ENCODE measurements around the gene RNF150.

RNF150 gene

DNA sequence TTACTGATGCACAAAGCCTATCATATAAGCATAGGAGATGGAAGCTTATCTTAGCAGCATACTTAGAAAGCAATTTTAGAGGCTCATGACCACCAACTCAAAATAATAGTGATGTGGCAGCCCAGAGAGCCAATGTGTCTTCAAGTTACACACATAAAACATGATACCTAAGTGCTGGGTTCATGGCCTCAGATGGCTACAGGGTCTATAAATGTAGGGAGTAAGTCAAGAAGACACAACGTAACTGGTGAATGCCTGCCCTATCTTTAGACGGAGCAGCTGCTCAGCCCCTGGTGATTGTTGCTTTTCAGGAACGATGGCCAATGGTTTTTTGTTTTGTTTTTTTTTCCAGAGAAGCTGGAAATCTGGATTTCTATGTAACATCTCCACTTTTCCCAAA lies 42.8 kb downstream of the RNF150 start:
- Histone ChIP-seq H3K4me3 (replicated peaks; ENCODE audit: insufficient read depth, low read length) (no peak overlapping the region), H3K27ac (replicated peaks) (no peak overlapping the region), H3K27me3 (ENCODE audit: insufficient read depth, poor library complexity, severe bottlenecking) (no peaks in the 10 kb centered on the region)
- TF ChIP-seq, protein P1, sequence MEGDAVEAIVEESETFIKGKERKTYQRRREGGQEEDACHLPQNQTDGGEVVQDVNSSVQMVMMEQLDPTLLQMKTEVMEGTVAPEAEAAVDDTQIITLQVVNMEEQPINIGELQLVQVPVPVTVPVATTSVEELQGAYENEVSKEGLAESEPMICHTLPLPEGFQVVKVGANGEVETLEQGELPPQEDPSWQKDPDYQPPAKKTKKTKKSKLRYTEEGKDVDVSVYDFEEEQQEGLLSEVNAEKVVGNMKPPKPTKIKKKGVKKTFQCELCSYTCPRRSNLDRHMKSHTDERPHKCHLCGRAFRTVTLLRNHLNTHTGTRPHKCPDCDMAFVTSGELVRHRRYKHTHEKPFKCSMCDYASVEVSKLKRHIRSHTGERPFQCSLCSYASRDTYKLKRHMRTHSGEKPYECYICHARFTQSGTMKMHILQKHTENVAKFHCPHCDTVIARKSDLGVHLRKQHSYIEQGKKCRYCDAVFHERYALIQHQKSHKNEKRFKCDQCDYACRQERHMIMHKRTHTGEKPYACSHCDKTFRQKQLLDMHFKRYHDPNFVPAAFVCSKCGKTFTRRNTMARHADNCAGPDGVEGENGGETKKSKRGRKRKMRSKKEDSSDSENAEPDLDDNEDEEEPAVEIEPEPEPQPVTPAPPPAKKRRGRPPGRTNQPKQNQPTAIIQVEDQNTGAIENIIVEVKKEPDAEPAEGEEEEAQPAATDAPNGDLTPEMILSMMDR (IDR thresholded peaks at IDR 0.05; ENCODE audit: insufficient read depth, low read length): no peak
- TF ChIP-seq SPI1 (IDR thresholded peaks at IDR 0.05; ENCODE audit: borderline replicate concordance, low read depth) (no peak), GABPA (IDR thresholded peaks at IDR 0.05; ENCODE audit: low read depth) (no peak)
- no peak for DNase-seq (ENCODE audit: low read depth in 1 of 2, low spot score in 1 of 2)

DNA sequence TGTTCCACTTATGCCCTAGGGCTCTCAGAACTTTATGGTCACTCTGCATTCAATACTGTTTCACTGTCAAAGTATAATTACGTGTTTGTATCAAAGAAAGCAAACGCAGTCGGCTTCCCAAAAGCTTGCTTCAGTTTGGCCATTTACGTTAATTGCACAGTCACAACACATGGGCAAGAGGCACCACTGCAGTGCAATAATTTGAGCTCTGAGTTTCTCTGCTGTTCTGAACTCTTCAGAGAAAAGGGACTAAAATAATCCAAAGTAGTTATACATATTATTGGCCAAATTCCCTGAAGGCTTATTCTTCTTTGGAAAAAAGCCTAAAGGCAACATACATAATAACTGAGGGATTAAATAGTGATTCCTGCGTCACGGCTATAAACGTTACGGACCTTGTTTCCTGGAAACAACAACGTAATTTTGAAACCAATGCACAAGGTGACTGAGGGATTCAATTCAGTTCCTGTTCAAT lies 51.3 kb downstream of the RNF150 start:
- no peak for DNase-seq (ENCODE audit: low read depth in 1 of 2, low spot score in 1 of 2)
- H3K27me3 ChIP-seq (ENCODE audit: insufficient read depth, poor library complexity, severe bottlenecking): no peaks in the 10 kb centered on the region
- TF ChIP-seq, protein P1 (IDR thresholded peaks at IDR 0.05; ENCODE audit: insufficient read depth, low read length): no peak
- TF ChIP-seq POLR2AphosphoS5 (IDR thresholded peaks at IDR 0.05; ENCODE audit: low read depth) (no peak), SPI1 (IDR thresholded peaks at IDR 0.05; ENCODE audit: borderline replicate concordance, low read depth) (no peak), GABPA (IDR thresholded peaks at IDR 0.05; ENCODE audit: low read depth) (no peak)
- TF ChIP-seq, protein P2, sequence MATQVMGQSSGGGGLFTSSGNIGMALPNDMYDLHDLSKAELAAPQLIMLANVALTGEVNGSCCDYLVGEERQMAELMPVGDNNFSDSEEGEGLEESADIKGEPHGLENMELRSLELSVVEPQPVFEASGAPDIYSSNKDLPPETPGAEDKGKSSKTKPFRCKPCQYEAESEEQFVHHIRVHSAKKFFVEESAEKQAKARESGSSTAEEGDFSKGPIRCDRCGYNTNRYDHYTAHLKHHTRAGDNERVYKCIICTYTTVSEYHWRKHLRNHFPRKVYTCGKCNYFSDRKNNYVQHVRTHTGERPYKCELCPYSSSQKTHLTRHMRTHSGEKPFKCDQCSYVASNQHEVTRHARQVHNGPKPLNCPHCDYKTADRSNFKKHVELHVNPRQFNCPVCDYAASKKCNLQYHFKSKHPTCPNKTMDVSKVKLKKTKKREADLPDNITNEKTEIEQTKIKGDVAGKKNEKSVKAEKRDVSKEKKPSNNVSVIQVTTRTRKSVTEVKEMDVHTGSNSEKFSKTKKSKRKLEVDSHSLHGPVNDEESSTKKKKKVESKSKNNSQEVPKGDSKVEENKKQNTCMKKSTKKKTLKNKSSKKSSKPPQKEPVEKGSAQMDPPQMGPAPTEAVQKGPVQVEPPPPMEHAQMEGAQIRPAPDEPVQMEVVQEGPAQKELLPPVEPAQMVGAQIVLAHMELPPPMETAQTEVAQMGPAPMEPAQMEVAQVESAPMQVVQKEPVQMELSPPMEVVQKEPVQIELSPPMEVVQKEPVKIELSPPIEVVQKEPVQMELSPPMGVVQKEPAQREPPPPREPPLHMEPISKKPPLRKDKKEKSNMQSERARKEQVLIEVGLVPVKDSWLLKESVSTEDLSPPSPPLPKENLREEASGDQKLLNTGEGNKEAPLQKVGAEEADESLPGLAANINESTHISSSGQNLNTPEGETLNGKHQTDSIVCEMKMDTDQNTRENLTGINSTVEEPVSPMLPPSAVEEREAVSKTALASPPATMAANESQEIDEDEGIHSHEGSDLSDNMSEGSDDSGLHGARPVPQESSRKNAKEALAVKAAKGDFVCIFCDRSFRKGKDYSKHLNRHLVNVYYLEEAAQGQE (IDR thresholded peaks at IDR 0.05; ENCODE audit: insufficient replicate concordance, low read depth): no peak
- no peak overlapping the region for H3K27ac ChIP-seq (replicated peaks)
- no peak overlapping the region for H3K4me3 ChIP-seq (replicated peaks; ENCODE audit: insufficient read depth, low read length)

DNA sequence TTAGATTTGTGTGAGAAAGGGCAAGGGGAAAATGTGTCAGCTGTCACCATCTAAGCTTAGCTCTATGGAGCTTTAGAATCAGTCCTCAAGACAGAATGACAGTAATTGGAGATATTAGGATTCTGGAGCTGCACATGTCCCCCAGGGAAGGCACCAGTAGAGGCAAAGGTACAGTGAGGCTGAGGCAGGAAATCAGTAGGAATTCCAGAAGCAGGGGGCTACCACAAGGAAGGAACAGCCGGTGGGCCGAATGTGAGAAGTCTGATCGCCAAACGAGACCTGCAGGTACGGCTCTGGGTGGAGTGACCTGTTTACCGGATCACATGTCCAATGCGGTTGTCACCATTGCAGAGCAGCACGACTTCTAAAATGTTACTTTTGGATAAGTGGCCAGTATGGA lies 52.6 kb downstream of the RNF150 start:
- no peak overlapping the region for H3K4me3 ChIP-seq (replicated peaks; ENCODE audit: insufficient read depth, low read length)
- TF ChIP-seq, protein P2 (IDR thresholded peaks at IDR 0.05; ENCODE audit: insufficient replicate concordance, low read depth): no peak
- TF ChIP-seq, protein P1 (IDR thresholded peaks at IDR 0.05; ENCODE audit: insufficient read depth, low read length): no peak
- TF ChIP-seq GABPA (IDR thresholded peaks at IDR 0.05; ENCODE audit: low read depth): no peak
- TF ChIP-seq SPI1 (IDR thresholded peaks at IDR 0.05; ENCODE audit: borderline replicate concordance, low read depth): no peak
- no peak for TF ChIP-seq POLR2AphosphoS5 (IDR thresholded peaks at IDR 0.05; ENCODE audit: low read depth)
- no peaks in the 10 kb centered on the region for H3K27me3 ChIP-seq (ENCODE audit: insufficient read depth, poor library complexity, severe bottlenecking)
- H3K27ac ChIP-seq (replicated peaks): no peak overlapping the region
- DNase-seq (ENCODE audit: low read depth in 1 of 2, low spot score in 1 of 2): no peak

DNA sequence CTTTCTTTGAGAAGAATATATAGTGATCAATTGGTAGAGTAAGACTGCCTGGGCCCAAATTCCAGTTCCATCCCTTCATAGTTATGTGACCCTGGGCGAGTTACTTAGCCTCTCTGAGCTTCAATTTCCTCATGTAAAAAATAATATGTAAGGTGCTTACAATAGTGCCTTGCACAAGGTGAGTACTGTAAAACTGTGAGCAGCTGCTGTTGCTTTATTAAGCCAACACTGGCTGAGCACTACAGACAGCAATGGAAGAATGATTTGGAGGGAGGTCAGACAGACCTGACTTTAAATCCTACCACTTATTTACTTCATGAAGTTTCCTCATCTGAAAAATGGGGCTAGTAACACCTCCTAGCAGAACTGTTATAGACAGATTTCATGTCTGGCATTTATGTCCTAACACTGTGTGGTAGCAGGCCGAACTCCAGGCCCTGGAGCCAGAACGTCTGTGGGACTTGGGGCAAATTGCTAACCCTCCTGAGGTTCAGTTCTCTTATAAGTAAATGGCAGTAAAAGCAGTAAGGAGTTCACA lies 53.8 kb downstream of the RNF150 start:
- Histone ChIP-seq H3K4me3 (replicated peaks; ENCODE audit: insufficient read depth, low read length) (no peak overlapping the region), H3K27me3 (ENCODE audit: insufficient read depth, poor library complexity, severe bottlenecking) (no peaks in the 10 kb centered on the region), H3K27ac (replicated peaks) (no peak overlapping the region)
- TF ChIP-seq, protein P2 (IDR thresholded peaks at IDR 0.05; ENCODE audit: insufficient replicate concordance, low read depth): no peak
- no peak for TF ChIP-seq POLR2AphosphoS5 (IDR thresholded peaks at IDR 0.05; ENCODE audit: low read depth)
- TF ChIP-seq GABPA (IDR thresholded peaks at IDR 0.05; ENCODE audit: low read depth): no peak
- TF ChIP-seq SPI1 (IDR thresholded peaks at IDR 0.05; ENCODE audit: borderline replicate concordance, low read depth): no peak
- TF ChIP-seq, protein P1 (IDR thresholded peaks at IDR 0.05; ENCODE audit: insufficient read depth, low read length): no peak
- DNase-seq (ENCODE audit: low read depth in 1 of 2, low spot score in 1 of 2): no peak
